CD14-positive monocyte (primary cell): ENCODE data around the gene HCRTR2. TPM values are rescaled to one million over a fixed set of nuclear protein-coding genes. Genes with fewer than 3 reads are reported as not detected.

Experiments used
- DNase-seq, 3 donors: peaks; one replicate each; pipeline ENCODE4 v3.0.0-alpha.2; 2011 to 2022
- H2AFZ ChIP-seq: 2 replicates; pipeline ENCODE4 v1.6.0; 2012; ENCODE audit warnings: mild to moderate bottlenecking, low read depth, low read length, inconsistent platforms; ENCODE audit not compliant: insufficient read depth, poor library complexity, severe bottlenecking
- H3K27ac ChIP-seq, 2 donors: 1 replicate in 1 of 2; 2 replicates in 1 of 2; pipeline ENCODE4 v1.5.1; 2012 to 2013; ENCODE audit warnings: low read length in 2 of 2, control low read depth in 1 of 2, inconsistent platforms in 1 of 2, low read depth in 1 of 2, mild to moderate bottlenecking in 1 of 2
- H3K27me3 ChIP-seq, 2 donors: one replicate each; pipeline versions ENCODE4 v1.6.0 to v1.6.1; 2011 to 2013; ENCODE audit warnings: low read length in 2 of 2; ENCODE audit not compliant: control insufficient read depth in 2 of 2, insufficient read depth in 2 of 2
- H3K36me3 ChIP-seq, 2 donors: replicated peaks in 1 of 2; 1 replicate in 1 of 2; 2 replicates in 1 of 2; pipeline versions ENCODE4 v1.5.1 to v1.6.1; 2012 to 2013; ENCODE audit warnings: low read length in 2 of 2, control low read depth in 1 of 2, inconsistent platforms in 1 of 2, mild to moderate bottlenecking in 1 of 2; ENCODE audit not compliant: insufficient read depth in 2 of 2, control insufficient read depth in 1 of 2
- H3K4me1 ChIP-seq, 2 donors: 1 replicate in 1 of 2; 2 replicates in 1 of 2; pipeline versions ENCODE4 v1.5.1 to v1.6.1; 2012 to 2013; ENCODE audit warnings: low read length in 2 of 2, control low read depth in 1 of 2, inconsistent platforms in 1 of 2, mild to moderate bottlenecking in 1 of 2, moderate library complexity in 1 of 2; ENCODE audit not compliant: insufficient read depth in 2 of 2, control insufficient read depth in 1 of 2
- H3K4me2 ChIP-seq: replicated peaks from 2 replicates; pipeline ENCODE3; 2012; ENCODE audit warnings: low read length, moderate library complexity, mild to moderate bottlenecking; ENCODE audit not compliant: poor library complexity, severe bottlenecking; ENCODE audit errors: extremely low read depth
- H3K4me3 ChIP-seq, 3 experiments: fragments of 200-600 bp in 1 of 3; sonication (generic) in 1 of 3; replicated peaks in 1 of 3; 1 replicate in 2 of 3; 2 replicates in 1 of 3; pipeline ENCODE4 v1.5.1; 2011 to 2013; ENCODE audit warnings: low read length in 3 of 3, mild to moderate bottlenecking in 3 of 3, control low read depth in 2 of 3, low read depth in 2 of 3, inconsistent platforms in 1 of 3, moderate library complexity in 1 of 3
- H3K79me2 ChIP-seq: 2 replicates; pipeline ENCODE4 v1.6.0; 2012; ENCODE audit warnings: mild to moderate bottlenecking, control low read depth, inconsistent platforms, low read length, moderate library complexity; ENCODE audit not compliant: insufficient read depth
- H3K9ac ChIP-seq: 2 replicates; pipeline ENCODE4 v1.6.0; 2017; ENCODE audit warnings: low read length, mild to moderate bottlenecking; ENCODE audit not compliant: insufficient read depth, poor library complexity, severe bottlenecking
- H3K9me3 ChIP-seq, 2 donors: replicated peaks in 1 of 2; 1 replicate in 1 of 2; 2 replicates in 1 of 2; pipeline versions ENCODE4 v1.5.1 to v1.6.1; 2012 to 2013; ENCODE audit warnings: low read length in 2 of 2, control low read depth in 1 of 2; ENCODE audit not compliant: control insufficient read depth in 1 of 2, insufficient read depth in 1 of 2
- H4K20me1 ChIP-seq: 2 replicates; pipeline ENCODE4 v1.6.0; 2012; ENCODE audit warnings: mild to moderate bottlenecking, low read length, control low read depth, moderate library complexity; ENCODE audit not compliant: insufficient read depth
- H3K27ac Mint-ChIP-seq, 7 donors: one replicate each; pipeline ENCODE4 v1.8.0; 2020; ENCODE audit warnings: mild to moderate bottlenecking in 7 of 7, mixed read lengths in 7 of 7, moderate library complexity in 6 of 7, inconsistent platforms in 2 of 7
- H3K27me3 Mint-ChIP-seq, 3 donors: one replicate each; pipeline ENCODE4 v1.8.0; 2021 to 2022; ENCODE audit warnings: low read depth in 3 of 3, mild to moderate bottlenecking in 3 of 3, mixed read lengths in 3 of 3, moderate library complexity in 3 of 3, inconsistent platforms in 1 of 3
- H3K36me3 Mint-ChIP-seq, 2 donors: one replicate each; pipeline ENCODE4 v1.8.0; 2020; ENCODE audit warnings: mixed read lengths in 2 of 2, inconsistent platforms in 1 of 2, mild to moderate bottlenecking in 1 of 2
- H3K4me1 Mint-ChIP-seq: one replicate; pipeline ENCODE4 v1.8.0; 2020; ENCODE audit warnings: mild to moderate bottlenecking, mixed read lengths
- H3K4me3 Mint-ChIP-seq, 2 donors: one replicate each; pipeline ENCODE4 v1.8.0; 2020; ENCODE audit warnings: mild to moderate bottlenecking in 2 of 2, mixed read lengths in 2 of 2, moderate library complexity in 1 of 2
- H3K9me3 Mint-ChIP-seq, 7 donors: one replicate each; pipeline ENCODE4 v1.8.0; 2020 to 2022; ENCODE audit warnings: mixed read lengths in 7 of 7, mild to moderate bottlenecking in 6 of 7, moderate library complexity in 6 of 7, inconsistent platforms in 2 of 7
- WGBS: methylation state at CpG from one replicate; pipeline ENCODE4 v1.1.5; 2013; ENCODE audit warnings: missing lambda C conversion rate; ENCODE audit not compliant: insufficient coverage; 5-methylcytosine and 5-hydroxymethylcytosine counted together
- intact Hi-C, 2 donors: fragments of 100-400 bp; cut with micrococcal nuclease; formaldehyde crosslinking; loops; one replicate each; pipeline versions ENCODE4 v1.15.0 to v1.15.1; 2023
- polyA plus RNA-seq, 3 donors: library from polyadenylated mRNA; depleted of rRNA in 1 of 3; unstranded in 2 of 3; stranded (reverse) in 1 of 3; fragments of 300-500 nt in 2 of 3; fragments of >200 nt in 1 of 3; fragmentation: Illumina TruSeq in 2 of 3; gene quantifications; 1 replicate in 2 of 3; 2 replicates in 1 of 3; pipeline ENCODE4 v1.2.3, GENCODE V29; 2012 to 2021
- TF ChIP-seq, protein P1 (sequence below): fragments of 200-600 bp; IDR thresholded peaks from one replicate; pipeline ENCODE4 v1.8.0; 2022; ENCODE audit warnings: antibody characterized with exemption, mild to moderate bottlenecking

Gene HCRTR2
- polyA plus RNA-seq, 3 donors, result not detected

DNA sequence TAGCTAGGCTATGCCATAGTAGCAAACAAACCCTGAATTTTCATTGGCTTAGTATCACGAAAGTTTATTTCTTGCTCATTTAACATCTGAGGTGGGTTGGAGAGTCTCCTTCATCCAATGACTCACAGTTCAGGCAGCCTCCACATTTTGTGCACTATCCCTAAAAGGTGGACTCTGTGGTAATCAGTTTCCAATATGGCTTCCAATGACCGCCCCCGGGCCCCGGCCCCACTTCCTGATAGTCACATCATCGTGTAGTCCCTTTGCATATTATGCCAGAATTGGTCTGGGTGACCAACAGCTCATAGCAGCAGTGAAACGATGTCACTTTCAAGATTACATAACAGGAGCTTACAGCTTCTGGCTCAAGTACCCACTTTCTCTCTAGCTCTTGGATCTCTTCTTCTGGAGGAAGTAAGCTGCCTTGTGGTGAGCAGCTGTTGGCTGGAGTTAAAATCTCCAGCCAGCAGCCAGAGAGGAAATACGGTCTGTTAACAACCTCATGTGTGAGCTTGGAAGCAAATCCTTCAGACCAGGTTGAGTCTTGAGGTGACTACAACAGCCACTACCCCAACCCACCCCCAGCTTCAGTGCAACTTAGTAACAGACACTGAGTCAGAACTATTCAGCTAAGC, 7.8 kb downstream of the HCRTR2 start:
- Histone ChIP-seq H3K27ac (no peak overlapping the region), H3K36me3 (no peaks in the 10 kb centered on the region), H3K9ac (no peak overlapping the region), H4K20me1 (no peaks in the 10 kb centered on the region), H3K4me1 (no peaks in the 10 kb centered on the region), H3K4me3 (no peak overlapping the region), H3K9me3 (peaks cover 0 to 4% of the 10 kb centered on the region in 2 donors), H2AFZ (no peak overlapping the region), H3K79me2 (no peaks in the 10 kb centered on the region), H3K27me3 (no peaks in the 10 kb centered on the region), H3K4me2 (no peak overlapping the region)
- Mint-ChIP-seq H3K27ac (no peak overlapping the region), H3K27me3 (no peaks in the 10 kb centered on the region), H3K36me3 (no peaks in the 10 kb centered on the region), H3K9me3 (peaks cover 0 to 6% (median 0%) of the 10 kb centered on the region in 7 donors), H3K4me1 (no peaks in the 10 kb centered on the region), H3K4me3 (no peak overlapping the region)
- no peak for DNase-seq
- 20% methylated on average over 6 of the region's 7 CpGs for WGBS
- TF ChIP-seq, protein P1, sequence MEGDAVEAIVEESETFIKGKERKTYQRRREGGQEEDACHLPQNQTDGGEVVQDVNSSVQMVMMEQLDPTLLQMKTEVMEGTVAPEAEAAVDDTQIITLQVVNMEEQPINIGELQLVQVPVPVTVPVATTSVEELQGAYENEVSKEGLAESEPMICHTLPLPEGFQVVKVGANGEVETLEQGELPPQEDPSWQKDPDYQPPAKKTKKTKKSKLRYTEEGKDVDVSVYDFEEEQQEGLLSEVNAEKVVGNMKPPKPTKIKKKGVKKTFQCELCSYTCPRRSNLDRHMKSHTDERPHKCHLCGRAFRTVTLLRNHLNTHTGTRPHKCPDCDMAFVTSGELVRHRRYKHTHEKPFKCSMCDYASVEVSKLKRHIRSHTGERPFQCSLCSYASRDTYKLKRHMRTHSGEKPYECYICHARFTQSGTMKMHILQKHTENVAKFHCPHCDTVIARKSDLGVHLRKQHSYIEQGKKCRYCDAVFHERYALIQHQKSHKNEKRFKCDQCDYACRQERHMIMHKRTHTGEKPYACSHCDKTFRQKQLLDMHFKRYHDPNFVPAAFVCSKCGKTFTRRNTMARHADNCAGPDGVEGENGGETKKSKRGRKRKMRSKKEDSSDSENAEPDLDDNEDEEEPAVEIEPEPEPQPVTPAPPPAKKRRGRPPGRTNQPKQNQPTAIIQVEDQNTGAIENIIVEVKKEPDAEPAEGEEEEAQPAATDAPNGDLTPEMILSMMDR, result no peak
- intact Hi-C loops, result no loop called here

GRCh38 chr6:55184782-55185530, 10.6 kb downstream of the HCRTR2 start:
- Histone ChIP-seq H3K36me3 (no peaks in the 10 kb centered on the region), H4K20me1 (no peaks in the 10 kb centered on the region), H3K27ac (no peak overlapping the region), H3K27me3 (no peaks in the 10 kb centered on the region), H3K79me2 (no peaks in the 10 kb centered on the region), H3K9me3 (peaks cover 0 to 4% of the 10 kb centered on the region in 2 donors), H3K4me1 (no peaks in the 10 kb centered on the region), H3K9ac (no peak overlapping the region), H3K4me3 (no peak overlapping the region), H2AFZ (no peak overlapping the region), H3K4me2 (no peak overlapping the region)
- no CpG with 5 or more reads among the region's 4 CpGs for WGBS
- Mint-ChIP-seq H3K4me3 (no peak overlapping the region), H3K9me3 (peaks cover 0 to 12% (median 2%) of the 10 kb centered on the region in 7 donors), H3K4me1 (no peaks in the 10 kb centered on the region), H3K27me3 (no peaks in the 10 kb centered on the region), H3K27ac (no peak overlapping the region), H3K36me3 (no peaks in the 10 kb centered on the region)
- TF ChIP-seq, protein P1, result no peak
- intact Hi-C loops, result no loop called here
- no peak for DNase-seq
